Measurements from ENCODE around the gene ACACA.

DNA sequence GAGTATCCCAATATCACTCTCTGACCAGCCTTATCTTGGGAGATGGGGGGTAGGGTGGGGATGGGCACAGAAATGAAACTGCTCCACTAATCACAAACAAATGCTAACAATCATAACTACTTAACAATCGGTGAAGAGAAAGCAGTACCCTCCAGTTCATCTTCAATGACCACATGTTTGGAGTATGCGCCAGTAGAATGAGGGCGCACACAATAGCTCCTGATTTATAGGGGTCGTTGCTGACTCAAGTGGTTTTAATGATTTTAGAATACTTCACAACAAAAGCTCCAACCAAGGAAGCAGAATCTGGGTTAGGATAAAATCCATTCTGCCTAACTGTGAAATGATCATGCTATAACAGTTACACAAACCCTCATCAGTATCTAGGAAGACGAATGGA, 273.5 kb downstream of the ACACA start:
- TF ChIP-seq, protein P1, sequence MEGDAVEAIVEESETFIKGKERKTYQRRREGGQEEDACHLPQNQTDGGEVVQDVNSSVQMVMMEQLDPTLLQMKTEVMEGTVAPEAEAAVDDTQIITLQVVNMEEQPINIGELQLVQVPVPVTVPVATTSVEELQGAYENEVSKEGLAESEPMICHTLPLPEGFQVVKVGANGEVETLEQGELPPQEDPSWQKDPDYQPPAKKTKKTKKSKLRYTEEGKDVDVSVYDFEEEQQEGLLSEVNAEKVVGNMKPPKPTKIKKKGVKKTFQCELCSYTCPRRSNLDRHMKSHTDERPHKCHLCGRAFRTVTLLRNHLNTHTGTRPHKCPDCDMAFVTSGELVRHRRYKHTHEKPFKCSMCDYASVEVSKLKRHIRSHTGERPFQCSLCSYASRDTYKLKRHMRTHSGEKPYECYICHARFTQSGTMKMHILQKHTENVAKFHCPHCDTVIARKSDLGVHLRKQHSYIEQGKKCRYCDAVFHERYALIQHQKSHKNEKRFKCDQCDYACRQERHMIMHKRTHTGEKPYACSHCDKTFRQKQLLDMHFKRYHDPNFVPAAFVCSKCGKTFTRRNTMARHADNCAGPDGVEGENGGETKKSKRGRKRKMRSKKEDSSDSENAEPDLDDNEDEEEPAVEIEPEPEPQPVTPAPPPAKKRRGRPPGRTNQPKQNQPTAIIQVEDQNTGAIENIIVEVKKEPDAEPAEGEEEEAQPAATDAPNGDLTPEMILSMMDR (IDR thresholded peaks at IDR 0.05; ENCODE audit: low read depth, low read length, poor library complexity, severe bottlenecking): no peak
- no peak for TF ChIP-seq EZH2phosphoT487 (IDR thresholded peaks at IDR 0.05; ENCODE audit: borderline replicate concordance, low read length)

Measured in DOHH2 (cell line).